Measurements from ENCODE around the gene ITGB1. TPM values are rescaled to one million over a fixed set of nuclear protein-coding genes. Genes with fewer than 3 reads are reported as not detected.

ITGB1 gene
- total RNA-seq, 1 donor from 2014 or later, result 1,657 TPM

GRCh38 chr10:32878646-32879045, 79.4 kb downstream of the ITGB1 start:
- no peak for DNase-seq

GRCh38 chr10:32877915-32878314, 80.1 kb downstream of the ITGB1 start:
- no peak for DNase-seq

DNA sequence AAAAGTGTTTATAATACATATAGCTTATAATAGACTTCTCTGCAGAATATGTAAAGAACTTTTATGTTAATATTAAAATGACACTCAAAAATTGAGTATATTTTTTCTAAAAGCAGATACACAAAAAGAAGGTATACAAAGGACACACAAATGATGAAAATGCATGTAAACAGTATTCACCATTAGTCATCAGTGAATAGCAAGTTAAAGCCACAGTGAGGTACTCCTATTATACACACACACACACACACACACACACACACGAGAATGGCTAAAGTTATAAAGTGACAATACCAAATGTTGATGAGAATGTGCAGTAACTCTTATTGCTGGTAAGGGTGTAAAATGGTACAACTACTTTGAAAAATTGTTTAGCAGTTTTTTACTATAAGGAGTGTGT, 92.9 kb downstream of the ITGB1 start:
- DNase-seq, result no peak

DNA sequence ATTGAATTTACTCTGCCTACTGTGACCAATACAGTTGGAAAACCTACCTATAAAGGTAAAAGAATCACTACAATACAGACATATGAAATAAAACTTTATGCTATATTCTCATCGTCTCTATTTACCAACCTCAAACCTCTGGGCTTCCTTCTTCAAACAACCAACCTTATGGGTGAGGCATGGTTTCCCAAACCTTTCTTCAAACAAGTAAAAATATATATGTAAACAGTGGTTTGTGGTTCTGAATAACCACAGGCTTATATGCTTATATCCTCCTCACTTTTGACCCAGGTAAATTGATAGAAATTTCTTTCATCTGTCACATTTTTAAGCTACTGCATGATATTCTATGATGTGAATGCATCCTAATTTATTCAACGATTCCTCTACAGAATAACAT, 103.6 kb downstream of the ITGB1 start:
- no peak for DNase-seq

- no peak for DNase-seq
These were observed 106.7 kb downstream of the ITGB1 start for GRCh38 chr10:32851301-32851700.

Data from dermis blood vessel endothelial cell (primary cell).